CD8-positive, alpha-beta memory T cell (primary cell): ENCODE data around the gene DMBT1. TPM values are rescaled to one million over a fixed set of nuclear protein-coding genes. Genes with fewer than 3 reads are reported as not detected.

Experiments
- CTCF ChIA-PET: fragments of 350-600 bp; sonication (Branson Sonifier 250); formaldehyde crosslinking; loops from one replicate; lab custom pipeline; 2021; ENCODE audit warnings: antibody characterized with exemption; lab: Charles Lee
- POLR2A ChIA-PET: fragments of 350-600 bp; sonication (Branson Sonifier 250); formaldehyde crosslinking; loops from one replicate; lab custom pipeline; 2021; ENCODE audit warnings: antibody characterized with exemption; lab: Charles Lee
- DNase-seq, 5 donors: peaks; one replicate each; pipeline versions ENCODE4 v3.0.0 to v3.0.0-alpha.2; 2020 to 2022; ENCODE audit warnings: mixed read lengths in 1 of 5
- H3K27ac ChIP-seq: one replicate; pipeline ENCODE4 v1.7.0; 2013; ENCODE audit warnings: low read depth, mild to moderate bottlenecking, low read length, moderate library complexity
- H3K27me3 ChIP-seq: 2 replicates; pipeline ENCODE4 v1.7.0; 2013; ENCODE audit warnings: low read length, mild to moderate bottlenecking; ENCODE audit not compliant: insufficient read depth, poor library complexity, severe bottlenecking
- H3K36me3 ChIP-seq: 2 replicates; pipeline ENCODE4 v1.7.0; 2013; ENCODE audit warnings: mild to moderate bottlenecking, low read length, moderate library complexity; ENCODE audit not compliant: insufficient read depth
- H3K4me1 ChIP-seq: 2 replicates; pipeline ENCODE4 v1.7.0; 2013; ENCODE audit warnings: mild to moderate bottlenecking, low read length, moderate library complexity; ENCODE audit not compliant: insufficient read depth
- H3K4me3 ChIP-seq: 2 replicates; pipeline ENCODE4 v1.7.0; 2013; ENCODE audit warnings: mild to moderate bottlenecking, low read length
- H3K9me3 ChIP-seq: 2 replicates; pipeline ENCODE4 v1.7.0; 2013; ENCODE audit warnings: mild to moderate bottlenecking, low read length
- H3K27ac Mint-ChIP-seq, 8 donors: one replicate each; pipeline ENCODE4 v1.8.0; 2020 to 2021; ENCODE audit warnings: mixed read lengths in 8 of 8, mild to moderate bottlenecking in 6 of 8, inconsistent platforms in 3 of 8, moderate library complexity in 3 of 8
- H3K27me3 Mint-ChIP-seq, 2 donors: one replicate each; pipeline ENCODE4 v1.8.0; 2020 to 2021; ENCODE audit warnings: mixed read lengths in 2 of 2, mild to moderate bottlenecking in 1 of 2, moderate library complexity in 1 of 2
- H3K36me3 Mint-ChIP-seq, 3 donors: one replicate each; pipeline ENCODE4 v1.8.0; 2020 to 2021; ENCODE audit warnings: mixed read lengths in 3 of 3, inconsistent platforms in 1 of 3, mild to moderate bottlenecking in 1 of 3
- H3K4me1 Mint-ChIP-seq, 3 donors: one replicate each; pipeline ENCODE4 v1.8.0; 2020 to 2021; ENCODE audit warnings: mixed read lengths in 3 of 3, inconsistent platforms in 1 of 3, mild to moderate bottlenecking in 1 of 3
- H3K4me3 Mint-ChIP-seq, 7 donors: one replicate each; pipeline ENCODE4 v1.8.0; 2020 to 2021; ENCODE audit warnings: mixed read lengths in 7 of 7, mild to moderate bottlenecking in 6 of 7, moderate library complexity in 4 of 7, inconsistent platforms in 2 of 7
- H3K9me3 Mint-ChIP-seq, 5 donors: one replicate each; pipeline ENCODE4 v1.8.0; 2020 to 2022; ENCODE audit warnings: mixed read lengths in 5 of 5, mild to moderate bottlenecking in 3 of 5, moderate library complexity in 2 of 5, inconsistent platforms in 1 of 5
- polyA plus RNA-seq: library from polyadenylated mRNA; unstranded; fragments of 300-500 nt; fragmentation: Illumina TruSeq; gene quantifications from one replicate; pipeline ENCODE4 v1.2.3, GENCODE V29; 2021
- total RNA-seq, 2 experiments: library from RNA; stranded (reverse); gene quantifications; one replicate each; pipeline ENCODE4 v1.2.3, GENCODE V29; 2021

The DMBT1 gene
- total and polyA plus RNA-seq, 3 experiments from 2014 or later, result not detected

GRCh38 chr10:122557516-122557915 lies 3.0 kb upstream of the DMBT1 start:
- H3K27ac ChIP-seq, result no peak overlapping the region
- no peaks in the 10 kb centered on the region for H3K27me3 ChIP-seq
- H3K9me3 Mint-ChIP-seq, result peaks cover 0 to 2% (median 0%) of the 10 kb centered on the region in 5 donors
- ChIA-PET CTCF (interaction anchor here (0.7 to 1.2 kb wide), 2 partner anchors 62 to 91 kb away, joined by 3 read pairs; no protein-coding TSS in a partner anchor), POLR2A (no interaction called here)
- H3K4me1 Mint-ChIP-seq, result peaks cover 27 to 50% (median 29%) of the 10 kb centered on the region in 3 donors
- no peak overlapping the region for H3K4me3 Mint-ChIP-seq
- H3K36me3 Mint-ChIP-seq, result no peaks in the 10 kb centered on the region
- DNase-seq, result no peak
- H3K9me3 ChIP-seq, result no peaks in the 10 kb centered on the region
- peaks cover 3 to 4% of the 10 kb centered on the region in 2 donors for H3K27me3 Mint-ChIP-seq
- no peaks in the 10 kb centered on the region for H3K36me3 ChIP-seq
- H3K4me3 ChIP-seq, result no peak overlapping the region
- peaks cover 14% of the 10 kb centered on the region for H3K4me1 ChIP-seq
- H3K27ac Mint-ChIP-seq, result no peak overlapping the region

GRCh38 chr10:122558452-122558851 lies 2.1 kb upstream of the DMBT1 start:
- Mint-ChIP-seq H3K9me3 (peaks cover 0 to 2% (median 0%) of the 10 kb centered on the region in 5 donors), H3K27me3 (peaks cover 4 to 9% of the 10 kb centered on the region in 2 donors), H3K4me1 (peaks cover 25 to 50% (median 29%) of the 10 kb centered on the region in 3 donors), H3K27ac (peak overlapping the region in 6 of 8 donors; percentile 9 to 79 (median 48)), H3K36me3 (no peaks in the 10 kb centered on the region), H3K4me3 (peak overlapping the region in 6 of 7 donors; percentile 41 to 66 (median 59))
- Histone ChIP-seq H3K27me3 (no peaks in the 10 kb centered on the region), H3K9me3 (no peaks in the 10 kb centered on the region), H3K4me3 (no peak overlapping the region), H3K4me1 (peaks cover 14% of the 10 kb centered on the region), H3K27ac (no peak overlapping the region), H3K36me3 (no peaks in the 10 kb centered on the region)
- DNase-seq, result peak in 3 of 5 donors; percentile 12 to 41 (median 26)
- POLR2A ChIA-PET, result interaction anchor here (1.0 kb wide), 1 partner anchor 62 kb away, joined by 3 read pairs; no protein-coding TSS in a partner anchor
- CTCF ChIA-PET, result interaction anchor here (1.2 kb wide), 3 partner anchors 18 to 260 kb away, joined by 3 read pairs; no protein-coding TSS in a partner anchor

GRCh38 chr10:122559228-122559627 lies 1.3 kb upstream of the DMBT1 start:
- Mint-ChIP-seq H3K4me3 (peak overlapping the region in 6 of 7 donors; percentile 2 to 66 (median 48)), H3K36me3 (no peaks in the 10 kb centered on the region), H3K4me1 (peaks cover 25 to 50% (median 29%) of the 10 kb centered on the region in 3 donors), H3K27ac (peak overlapping the region in 5 of 8 donors; percentile 4 to 69 (median 69)), H3K27me3 (peaks cover 8 to 15% of the 10 kb centered on the region in 2 donors), H3K9me3 (peaks cover 0 to 2% (median 0%) of the 10 kb centered on the region in 5 donors)
- ChIA-PET POLR2A (interaction anchor here (1.0 kb wide), 1 partner anchor 63 kb away, joined by 3 read pairs; no protein-coding TSS in a partner anchor), CTCF (interaction anchor here (1.2 kb wide), 2 partner anchors 19 to 260 kb away, joined by 3 read pairs; no protein-coding TSS in a partner anchor)
- H3K9me3 ChIP-seq, result no peaks in the 10 kb centered on the region
- peaks cover 14% of the 10 kb centered on the region for H3K4me1 ChIP-seq
- H3K36me3 ChIP-seq, result no peaks in the 10 kb centered on the region
- DNase-seq, result no peak
- no peak overlapping the region for H3K4me3 ChIP-seq
- no peaks in the 10 kb centered on the region for H3K27me3 ChIP-seq
- H3K27ac ChIP-seq, result no peak overlapping the region

GRCh38 chr10:122561212-122561611 lies 658 bp downstream of the DMBT1 start:
- H3K36me3 Mint-ChIP-seq, result no peaks in the 10 kb centered on the region
- Histone ChIP-seq H3K27me3 (no peaks in the 10 kb centered on the region), H3K4me3 (no peak overlapping the region), H3K4me1 (peaks cover 14% of the 10 kb centered on the region), H3K36me3 (no peaks in the 10 kb centered on the region), H3K9me3 (no peaks in the 10 kb centered on the region), H3K27ac (no peak overlapping the region)
- no peak for DNase-seq
- H3K4me3 Mint-ChIP-seq, result no peak overlapping the region
- H3K4me1 Mint-ChIP-seq, result peaks cover 26 to 54% (median 35%) of the 10 kb centered on the region in 3 donors
- ChIA-PET CTCF (no interaction called here), POLR2A (interaction anchor here (1.0 kb wide), 1 partner anchor 46 kb away, joined by 3 read pairs; no protein-coding TSS in a partner anchor)
- H3K27ac Mint-ChIP-seq, result peak overlapping the region in 2 of 8 donors; percentile 0 to 2
- H3K9me3 Mint-ChIP-seq, result peaks cover 0 to under 1% (median 0%) of the 10 kb centered on the region in 5 donors
- peaks cover 15 to 17% of the 10 kb centered on the region in 2 donors for H3K27me3 Mint-ChIP-seq

- DNase-seq, result no peak
- Histone ChIP-seq H3K27ac (no peak overlapping the region), H3K27me3 (no peaks in the 10 kb centered on the region), H3K4me3 (no peak overlapping the region), H3K36me3 (no peaks in the 10 kb centered on the region), H3K4me1 (peaks cover 14% of the 10 kb centered on the region), H3K9me3 (no peaks in the 10 kb centered on the region)
- peak overlapping the region in 2 of 8 donors; percentile 44 to 52 for H3K27ac Mint-ChIP-seq
- no peaks in the 10 kb centered on the region for H3K9me3 Mint-ChIP-seq
- peaks cover 26 to 53% (median 35%) of the 10 kb centered on the region in 3 donors for H3K4me1 Mint-ChIP-seq
- ChIA-PET CTCF (no interaction called here), POLR2A (interaction anchor here (1.0 kb wide), 1 partner anchor 46 kb away, joined by 3 read pairs; no protein-coding TSS in a partner anchor)
- H3K4me3 Mint-ChIP-seq, result no peak overlapping the region
- H3K27me3 Mint-ChIP-seq, result peaks cover 15 to 16% of the 10 kb centered on the region in 2 donors
- H3K36me3 Mint-ChIP-seq, result no peaks in the 10 kb centered on the region
These were observed 1.2 kb downstream of the DMBT1 start for GRCh38 chr10:122561792-122562191.

GRCh38 chr10:122564980-122565379 lies 4.4 kb downstream of the DMBT1 start:
- no peaks in the 10 kb centered on the region for H3K27me3 ChIP-seq
- H3K36me3 Mint-ChIP-seq, result no peaks in the 10 kb centered on the region
- no peak overlapping the region for H3K27ac Mint-ChIP-seq
- peaks cover 8 to 25% (median 15%) of the 10 kb centered on the region in 3 donors for H3K4me1 Mint-ChIP-seq
- no peak for DNase-seq
- H3K36me3 ChIP-seq, result no peaks in the 10 kb centered on the region
- H3K4me3 Mint-ChIP-seq, result no peak overlapping the region
- CTCF ChIA-PET, result interaction anchor here (0.6 to 2.8 kb wide), 40 partner anchors 9 to 297 kb away, joined by 3 to 30 read pairs (median 5); no protein-coding TSS in a partner anchor
- peaks cover 21 to 38% of the 10 kb centered on the region in 2 donors for H3K27me3 Mint-ChIP-seq
- no peak overlapping the region for H3K27ac ChIP-seq
- H3K4me1 ChIP-seq, result no peaks in the 10 kb centered on the region
- no peak overlapping the region for H3K4me3 ChIP-seq
- no peaks in the 10 kb centered on the region for H3K9me3 Mint-ChIP-seq
- H3K9me3 ChIP-seq, result no peaks in the 10 kb centered on the region
- POLR2A ChIA-PET, result no interaction called here

GRCh38 chr10:122565766-122566206 lies 5.2 kb downstream of the DMBT1 start:
- Histone ChIP-seq H3K4me1 (no peaks in the 10 kb centered on the region), H3K27me3 (no peaks in the 10 kb centered on the region), H3K4me3 (no peak overlapping the region), H3K36me3 (no peaks in the 10 kb centered on the region), H3K9me3 (no peaks in the 10 kb centered on the region), H3K27ac (no peak overlapping the region)
- H3K36me3 Mint-ChIP-seq, result no peaks in the 10 kb centered on the region
- H3K27ac Mint-ChIP-seq, result peak overlapping the region in 1 of 8 donors; percentile 24
- H3K9me3 Mint-ChIP-seq, result no peaks in the 10 kb centered on the region
- DNase-seq, result peak; percentile 47 to 81 (median 60)
- ChIA-PET CTCF (interaction anchor here (0.6 to 2.8 kb wide), 43 partner anchors 8 to 298 kb away, joined by 3 to 30 read pairs (median 5); no protein-coding TSS in a partner anchor), POLR2A (no interaction called here)
- H3K27me3 Mint-ChIP-seq, result peaks cover 21 to 44% of the 10 kb centered on the region in 2 donors
- peak overlapping the region in 1 of 7 donors; percentile 50 for H3K4me3 Mint-ChIP-seq
- peaks cover 8 to 19% (median 15%) of the 10 kb centered on the region in 3 donors for H3K4me1 Mint-ChIP-seq

GRCh38 chr10:122566632-122567031 lies 6.1 kb downstream of the DMBT1 start:
- POLR2A ChIA-PET, result no interaction called here
- CTCF ChIA-PET, result interaction anchor here (1.2 to 2.8 kb wide), 17 partner anchors 10 to 299 kb away, joined by 3 to 30 read pairs (median 6); no protein-coding TSS in a partner anchor
- peaks cover 5 to 11% (median 11%) of the 10 kb centered on the region in 3 donors for H3K4me1 Mint-ChIP-seq
- H3K27me3 Mint-ChIP-seq, result peaks cover 19 to 48% of the 10 kb centered on the region in 2 donors
- Histone ChIP-seq H3K27ac (no peak overlapping the region), H3K9me3 (no peaks in the 10 kb centered on the region), H3K4me3 (no peak overlapping the region), H3K27me3 (no peaks in the 10 kb centered on the region), H3K4me1 (no peaks in the 10 kb centered on the region), H3K36me3 (no peaks in the 10 kb centered on the region)
- no peak for DNase-seq
- H3K9me3 Mint-ChIP-seq, result no peaks in the 10 kb centered on the region
- H3K36me3 Mint-ChIP-seq, result no peaks in the 10 kb centered on the region
- H3K4me3 Mint-ChIP-seq, result no peak overlapping the region
- no peak overlapping the region for H3K27ac Mint-ChIP-seq
